NB4 (cell line): Measurements from ENCODE around the gene ABCG1.

ENCODE experiments used
- POLR2A ChIP-seq: IDR thresholded peaks from 2 replicates; pipeline ENCODE4 v1.6.1; 2011; ENCODE audit warnings: mild to moderate bottlenecking; ENCODE audit not compliant: insufficient read length; ENCODE audit errors: extremely low read depth
- TF ChIP-seq, protein P1 (sequence below): IDR thresholded peaks from one replicate; pipeline ENCODE4 v1.5.1; 2012; ENCODE audit warnings: low read depth, low read length

GRCh38 chr21:42266971-42267556 is 48.1 kb downstream of the ABCG1 start:
- TF ChIP-seq POLR2A, result no peak
- TF ChIP-seq, protein P1, sequence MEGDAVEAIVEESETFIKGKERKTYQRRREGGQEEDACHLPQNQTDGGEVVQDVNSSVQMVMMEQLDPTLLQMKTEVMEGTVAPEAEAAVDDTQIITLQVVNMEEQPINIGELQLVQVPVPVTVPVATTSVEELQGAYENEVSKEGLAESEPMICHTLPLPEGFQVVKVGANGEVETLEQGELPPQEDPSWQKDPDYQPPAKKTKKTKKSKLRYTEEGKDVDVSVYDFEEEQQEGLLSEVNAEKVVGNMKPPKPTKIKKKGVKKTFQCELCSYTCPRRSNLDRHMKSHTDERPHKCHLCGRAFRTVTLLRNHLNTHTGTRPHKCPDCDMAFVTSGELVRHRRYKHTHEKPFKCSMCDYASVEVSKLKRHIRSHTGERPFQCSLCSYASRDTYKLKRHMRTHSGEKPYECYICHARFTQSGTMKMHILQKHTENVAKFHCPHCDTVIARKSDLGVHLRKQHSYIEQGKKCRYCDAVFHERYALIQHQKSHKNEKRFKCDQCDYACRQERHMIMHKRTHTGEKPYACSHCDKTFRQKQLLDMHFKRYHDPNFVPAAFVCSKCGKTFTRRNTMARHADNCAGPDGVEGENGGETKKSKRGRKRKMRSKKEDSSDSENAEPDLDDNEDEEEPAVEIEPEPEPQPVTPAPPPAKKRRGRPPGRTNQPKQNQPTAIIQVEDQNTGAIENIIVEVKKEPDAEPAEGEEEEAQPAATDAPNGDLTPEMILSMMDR, result no peak
